Memory B cell (primary cell): ENCODE data around the gene PRDM16.

Source experiments
- ATAC-seq: fragments of 150-1000 bp; cut with Tn5 transposase; 2 replicates; pipeline ENCODE4 v1.10.0; 2021; ENCODE audit warnings: low read depth, mild to moderate bottlenecking, moderate library complexity
- DNase-seq, 2 donors: peaks; one replicate each; pipeline ENCODE4 v3.0.0; 2022; ENCODE audit warnings: low spot score in 2 of 2
- H3K27ac Mint-ChIP-seq: one replicate; pipeline ENCODE4 v1.8.0; 2022; ENCODE audit warnings: mild to moderate bottlenecking, moderate library complexity, mixed read lengths
- H3K27me3 Mint-ChIP-seq: one replicate; pipeline ENCODE4 v1.8.0; 2022; ENCODE audit warnings: mixed read lengths
- H3K36me3 Mint-ChIP-seq: one replicate; pipeline ENCODE4 v1.8.0; 2022; ENCODE audit warnings: mild to moderate bottlenecking, mixed read lengths
- H3K4me1 Mint-ChIP-seq: one replicate; pipeline ENCODE4 v1.8.0; 2022; ENCODE audit warnings: mixed read lengths
- H3K4me3 Mint-ChIP-seq: one replicate; pipeline ENCODE4 v1.8.0; 2022; ENCODE audit warnings: mild to moderate bottlenecking, moderate library complexity, mixed read lengths
- H3K9me3 Mint-ChIP-seq: one replicate; pipeline ENCODE4 v1.8.0; 2022; ENCODE audit warnings: mixed read lengths

Gene PRDM16

GRCh38 chr1:3457910-3458883 is 389.2 kb downstream of the PRDM16 start:
- Mint-ChIP-seq H3K4me1 (no peaks in the 10 kb centered on the region), H3K4me3 (no peak overlapping the region), H3K9me3 (no peaks in the 10 kb centered on the region), H3K27me3 (peaks cover 7% of the 10 kb centered on the region), H3K27ac (no peak overlapping the region), H3K36me3 (no peaks in the 10 kb centered on the region)
- no peak for DNase-seq
- no peak for ATAC-seq

- Mint-ChIP-seq H3K36me3 (no peaks in the 10 kb centered on the region), H3K9me3 (no peaks in the 10 kb centered on the region), H3K4me1 (no peaks in the 10 kb centered on the region), H3K27me3 (peaks cover 7% of the 10 kb centered on the region), H3K27ac (no peak overlapping the region), H3K4me3 (no peak overlapping the region)
- DNase-seq (no peak), ATAC-seq (no peak)
Measured at GRCh38 chr1:3459051-3459908, 390.3 kb downstream of the PRDM16 start.

GRCh38 chr1:3459940-3460671 is 391.1 kb downstream of the PRDM16 start:
- Mint-ChIP-seq H3K9me3 (no peaks in the 10 kb centered on the region), H3K4me3 (no peak overlapping the region), H3K27me3 (peaks cover 7% of the 10 kb centered on the region), H3K27ac (no peak overlapping the region), H3K4me1 (no peaks in the 10 kb centered on the region), H3K36me3 (no peaks in the 10 kb centered on the region)
- ATAC-seq (no peak), DNase-seq (no peak)

GRCh38 chr1:3460672-3461131 is 391.7 kb downstream of the PRDM16 start:
- Mint-ChIP-seq H3K27me3 (peaks cover 8% of the 10 kb centered on the region), H3K4me3 (no peak overlapping the region), H3K27ac (no peak overlapping the region), H3K36me3 (no peaks in the 10 kb centered on the region), H3K4me1 (peaks cover 1% of the 10 kb centered on the region), H3K9me3 (no peaks in the 10 kb centered on the region)
- DNase-seq (no peak), ATAC-seq (no peak)

- H3K27me3 Mint-ChIP-seq, result peaks cover 9% of the 10 kb centered on the region
- ATAC-seq, result no peak
- DNase-seq, result no peak
- no peaks in the 10 kb centered on the region for H3K9me3 Mint-ChIP-seq
- H3K36me3 Mint-ChIP-seq, result no peaks in the 10 kb centered on the region
- H3K27ac Mint-ChIP-seq, result no peak overlapping the region
- H3K4me1 Mint-ChIP-seq, result peaks cover 3% of the 10 kb centered on the region
- H3K4me3 Mint-ChIP-seq, result no peak overlapping the region
Measured at GRCh38 chr1:3461238-3461933, 392.4 kb downstream of the PRDM16 start.

GRCh38 chr1:3461934-3462275 is 392.9 kb downstream of the PRDM16 start:
- no peak for DNase-seq
- H3K4me3 Mint-ChIP-seq, result no peak overlapping the region
- no peak overlapping the region for H3K27ac Mint-ChIP-seq
- no peaks in the 10 kb centered on the region for H3K9me3 Mint-ChIP-seq
- ATAC-seq, result no peak
- peaks cover 3% of the 10 kb centered on the region for H3K4me1 Mint-ChIP-seq
- H3K36me3 Mint-ChIP-seq, result no peaks in the 10 kb centered on the region
- H3K27me3 Mint-ChIP-seq, result peaks cover 9% of the 10 kb centered on the region

- ATAC-seq (no peak), DNase-seq (no peak)
- no peak overlapping the region for H3K27ac Mint-ChIP-seq
- no peaks in the 10 kb centered on the region for H3K9me3 Mint-ChIP-seq
- no peaks in the 10 kb centered on the region for H3K36me3 Mint-ChIP-seq
- peaks cover 3% of the 10 kb centered on the region for H3K4me1 Mint-ChIP-seq
- no peak overlapping the region for H3K4me3 Mint-ChIP-seq
- H3K27me3 Mint-ChIP-seq, result peaks cover 9% of the 10 kb centered on the region
Measured at GRCh38 chr1:3462356-3463012, 393.5 kb downstream of the PRDM16 start.

GRCh38 chr1:3463013-3463385 is 394.0 kb downstream of the PRDM16 start:
- no peaks in the 10 kb centered on the region for H3K36me3 Mint-ChIP-seq
- no peak for ATAC-seq
- H3K4me1 Mint-ChIP-seq, result peaks cover 3% of the 10 kb centered on the region
- H3K9me3 Mint-ChIP-seq, result no peaks in the 10 kb centered on the region
- H3K27ac Mint-ChIP-seq, result no peak overlapping the region
- no peak overlapping the region for H3K4me3 Mint-ChIP-seq
- no peak for DNase-seq
- peaks cover 9% of the 10 kb centered on the region for H3K27me3 Mint-ChIP-seq

- ATAC-seq (no peak), DNase-seq (no peak)
- Mint-ChIP-seq H3K27ac (no peak overlapping the region), H3K27me3 (peaks cover 9% of the 10 kb centered on the region), H3K4me1 (peaks cover 3% of the 10 kb centered on the region), H3K4me3 (no peak overlapping the region), H3K9me3 (no peaks in the 10 kb centered on the region), H3K36me3 (no peaks in the 10 kb centered on the region)
Measured at GRCh38 chr1:3463408-3463863, 394.4 kb downstream of the PRDM16 start.

GRCh38 chr1:3463891-3464648 is 395.1 kb downstream of the PRDM16 start:
- no peak for ATAC-seq
- no peaks in the 10 kb centered on the region for H3K9me3 Mint-ChIP-seq
- no peaks in the 10 kb centered on the region for H3K36me3 Mint-ChIP-seq
- H3K4me1 Mint-ChIP-seq, result peaks cover 3% of the 10 kb centered on the region
- peaks cover 7% of the 10 kb centered on the region for H3K27me3 Mint-ChIP-seq
- no peak overlapping the region for H3K27ac Mint-ChIP-seq
- H3K4me3 Mint-ChIP-seq, result no peak overlapping the region
- no peak for DNase-seq

GRCh38 chr1:3464649-3465025 is 395.6 kb downstream of the PRDM16 start:
- Mint-ChIP-seq H3K36me3 (no peaks in the 10 kb centered on the region), H3K4me1 (peaks cover 3% of the 10 kb centered on the region), H3K27ac (no peak overlapping the region), H3K9me3 (no peaks in the 10 kb centered on the region), H3K4me3 (no peak overlapping the region), H3K27me3 (peaks cover 6% of the 10 kb centered on the region)
- no peak for DNase-seq
- no peak for ATAC-seq

GRCh38 chr1:3465091-3465934 is 396.3 kb downstream of the PRDM16 start:
- Mint-ChIP-seq H3K4me3 (no peak overlapping the region), H3K36me3 (no peaks in the 10 kb centered on the region), H3K9me3 (no peaks in the 10 kb centered on the region), H3K4me1 (peaks cover 7% of the 10 kb centered on the region), H3K27me3 (peaks cover 8% of the 10 kb centered on the region), H3K27ac (no peak overlapping the region)
- no peak for DNase-seq
- no peak for ATAC-seq
